GM04504 (cell line): ENCODE data around the gene BICC1.
"Not testable (repeated sequence)": the region's sequence is repeated elsewhere in the genome, so short reads cannot be mapped to it uniquely, and the experiment has no call there.

Experiments
- DNase-seq: peaks from one replicate; pipeline ENCODE4 v3.0.0-alpha.2; 2012; ENCODE audit warnings: low read depth

BICC1 gene

GRCh38 chr10:58856508-58857240 is 344.0 kb downstream of the BICC1 start:
- DNase-seq, result peak; percentile 88

- DNase-seq, result no peak
Measured at GRCh38 chr10:58857251-58857805, 344.7 kb downstream of the BICC1 start.

GRCh38 chr10:58858123-58858522 is 345.5 kb downstream of the BICC1 start:
- not testable (repeated sequence) for DNase-seq

- no peak for DNase-seq
Measured at GRCh38 chr10:58859526-58859925, 346.9 kb downstream of the BICC1 start.

GRCh38 chr10:58867683-58868082 is 355.0 kb downstream of the BICC1 start:
- no peak for DNase-seq

- DNase-seq, result peak; percentile 11
Measured at GRCh38 chr10:58868736-58869435, 356.2 kb downstream of the BICC1 start.

GRCh38 chr10:58870070-58870469 is 357.4 kb downstream of the BICC1 start:
- no peak for DNase-seq

GRCh38 chr10:58873161-58873560 is 360.5 kb downstream of the BICC1 start:
- DNase-seq, result no peak
